ENCODE data around the gene FUOM.

GRCh38 chr10:133361227-133361626, 3.4 kb upstream of the FUOM start:
- TF ChIP-seq CTCF (IDR thresholded peaks at IDR 0.05; ENCODE audit: poor library complexity, severe bottlenecking) = no peak
- TF ChIP-seq POLR2AphosphoS5 (IDR thresholded peaks at IDR 0.05) = no peak

Data from neural cell (in vitro differentiated cells).